ENCODE results near the gene ACSM4. TPM values are rescaled to one million over a fixed set of nuclear protein-coding genes. Genes with fewer than 3 reads are reported as not detected.

The ACSM4 gene
- total and polyA plus RNA-seq, 4 donors, result 0.12 TPM; not detected in 3

- no peaks in the 10 kb centered on the region for H3K4me1 ChIP-seq (ENCODE audit: control insufficient read depth, insufficient read depth, low read length)
- H3K4me3 ChIP-seq (ENCODE audit: low read depth, low read length), result no peak overlapping the region
- H3K27me3 ChIP-seq (ENCODE audit: control insufficient read depth, insufficient read depth, low read length), result no peaks in the 10 kb centered on the region
- no peak overlapping the region for H3K27ac ChIP-seq (ENCODE audit: low read depth, low read length)
- no peaks in the 10 kb centered on the region for H3K9me3 ChIP-seq (ENCODE audit: control insufficient read depth, insufficient read depth, low read length)
- WGBS (ENCODE audit: insufficient coverage), result 90% methylated on average over 1 of the region's 2 CpGs
- no peaks in the 10 kb centered on the region for H3K36me3 ChIP-seq (ENCODE audit: control insufficient read depth, insufficient read depth, low read length)
- DNase-seq (ENCODE audit: low read depth in 4 of 6, low spot score in 6 of 6), result no peak
Measured at GRCh38 chr12:7292300-7292699, 11.6 kb upstream of the ACSM4 start.

- no peak for DNase-seq (ENCODE audit: low read depth in 4 of 6, low spot score in 6 of 6)
- 67% methylated on average over 1 of the region's 1 CpG for WGBS (ENCODE audit: insufficient coverage)
- H3K36me3 ChIP-seq (ENCODE audit: control insufficient read depth, insufficient read depth, low read length), result no peaks in the 10 kb centered on the region
- no peaks in the 10 kb centered on the region for H3K27me3 ChIP-seq (ENCODE audit: control insufficient read depth, insufficient read depth, low read length)
- no peak overlapping the region for H3K4me3 ChIP-seq (ENCODE audit: low read depth, low read length)
- no peaks in the 10 kb centered on the region for H3K9me3 ChIP-seq (ENCODE audit: control insufficient read depth, insufficient read depth, low read length)
- H3K27ac ChIP-seq (ENCODE audit: low read depth, low read length), result no peak overlapping the region
- H3K4me1 ChIP-seq (ENCODE audit: control insufficient read depth, insufficient read depth, low read length), result no peaks in the 10 kb centered on the region
Measured at GRCh38 chr12:7293670-7294069, 10.2 kb upstream of the ACSM4 start.

GRCh38 chr12:7295529-7295928 is 8.3 kb upstream of the ACSM4 start:
- DNase-seq (ENCODE audit: low read depth in 4 of 6, low spot score in 6 of 6), result no peak
- Histone ChIP-seq H3K27me3 (ENCODE audit: control insufficient read depth, insufficient read depth, low read length) (no peaks in the 10 kb centered on the region), H3K27ac (ENCODE audit: low read depth, low read length) (no peak overlapping the region), H3K9me3 (ENCODE audit: control insufficient read depth, insufficient read depth, low read length) (no peaks in the 10 kb centered on the region), H3K4me3 (ENCODE audit: low read depth, low read length) (no peak overlapping the region), H3K36me3 (ENCODE audit: control insufficient read depth, insufficient read depth, low read length) (no peaks in the 10 kb centered on the region), H3K4me1 (ENCODE audit: control insufficient read depth, insufficient read depth, low read length) (no peaks in the 10 kb centered on the region)
- no CpG with 5 or more reads among the region's 1 CpG for WGBS (ENCODE audit: insufficient coverage)

GRCh38 chr12:7297865-7298264 is 6.0 kb upstream of the ACSM4 start:
- H3K27me3 ChIP-seq (ENCODE audit: control insufficient read depth, insufficient read depth, low read length), result no peaks in the 10 kb centered on the region
- H3K36me3 ChIP-seq (ENCODE audit: control insufficient read depth, insufficient read depth, low read length), result no peaks in the 10 kb centered on the region
- no peak overlapping the region for H3K4me3 ChIP-seq (ENCODE audit: low read depth, low read length)
- DNase-seq (ENCODE audit: low read depth in 4 of 6, low spot score in 6 of 6), result no peak
- H3K4me1 ChIP-seq (ENCODE audit: control insufficient read depth, insufficient read depth, low read length), result no peaks in the 10 kb centered on the region
- no peaks in the 10 kb centered on the region for H3K9me3 ChIP-seq (ENCODE audit: control insufficient read depth, insufficient read depth, low read length)
- H3K27ac ChIP-seq (ENCODE audit: low read depth, low read length), result no peak overlapping the region
- no CpG with 5 or more reads among the region's 2 CpGs for WGBS (ENCODE audit: insufficient coverage)

- no CpG with 5 or more reads among the region's 5 CpGs for WGBS (ENCODE audit: insufficient coverage)
- no peak for DNase-seq (ENCODE audit: low read depth in 4 of 6, low spot score in 6 of 6)
Measured at GRCh38 chr12:7302266-7302986, 1.4 kb upstream of the ACSM4 start.

GRCh38 chr12:7303230-7303629 is 642 bp upstream of the ACSM4 start:
- H3K27ac ChIP-seq (ENCODE audit: low read depth, low read length), result no peak overlapping the region
- DNase-seq (ENCODE audit: low read depth in 4 of 6, low spot score in 6 of 6), result no peak
- no peak overlapping the region for H3K4me3 ChIP-seq (ENCODE audit: low read depth, low read length)
- H3K9me3 ChIP-seq (ENCODE audit: control insufficient read depth, insufficient read depth, low read length), result no peaks in the 10 kb centered on the region
- no peaks in the 10 kb centered on the region for H3K36me3 ChIP-seq (ENCODE audit: control insufficient read depth, insufficient read depth, low read length)
- no peaks in the 10 kb centered on the region for H3K4me1 ChIP-seq (ENCODE audit: control insufficient read depth, insufficient read depth, low read length)
- WGBS (ENCODE audit: insufficient coverage), result no CpG with 5 or more reads among the region's 2 CpGs
- no peaks in the 10 kb centered on the region for H3K27me3 ChIP-seq (ENCODE audit: control insufficient read depth, insufficient read depth, low read length)

More at GRCh38 chr12:7302266-7302986, 1.4 kb upstream of the ACSM4 start:
- H3K27me3 ChIP-seq (ENCODE audit: control insufficient read depth, insufficient read depth, low read length), result no peaks in the 10 kb centered on the region
- H3K36me3 ChIP-seq (ENCODE audit: control insufficient read depth, insufficient read depth, low read length), result no peaks in the 10 kb centered on the region
- no peaks in the 10 kb centered on the region for H3K9me3 ChIP-seq (ENCODE audit: control insufficient read depth, insufficient read depth, low read length)
- H3K4me1 ChIP-seq (ENCODE audit: control insufficient read depth, insufficient read depth, low read length), result no peaks in the 10 kb centered on the region
- no peak overlapping the region for H3K4me3 ChIP-seq (ENCODE audit: low read depth, low read length)
- H3K27ac ChIP-seq (ENCODE audit: low read depth, low read length), result no peak overlapping the region

- H3K4me1 ChIP-seq (ENCODE audit: control insufficient read depth, insufficient read depth, low read length), result no peaks in the 10 kb centered on the region
Measured at GRCh38 chr12:7304456-7304855, 584 bp downstream of the ACSM4 start.

GRCh38 chr12:7310070-7310469 is 6.2 kb downstream of the ACSM4 start:
- Histone ChIP-seq H3K36me3 (ENCODE audit: control insufficient read depth, insufficient read depth, low read length) (no peaks in the 10 kb centered on the region), H3K27ac (ENCODE audit: low read depth, low read length) (no peak overlapping the region), H3K4me3 (ENCODE audit: low read depth, low read length) (no peak overlapping the region), H3K27me3 (ENCODE audit: control insufficient read depth, insufficient read depth, low read length) (no peaks in the 10 kb centered on the region), H3K4me1 (ENCODE audit: control insufficient read depth, insufficient read depth, low read length) (no peaks in the 10 kb centered on the region), H3K9me3 (ENCODE audit: control insufficient read depth, insufficient read depth, low read length) (no peaks in the 10 kb centered on the region)
- WGBS (ENCODE audit: insufficient coverage), result 89% methylated on average over 1 of the region's 4 CpGs
- DNase-seq (ENCODE audit: low read depth in 4 of 6, low spot score in 6 of 6), result no peak

More at GRCh38 chr12:7304456-7304855, 584 bp downstream of the ACSM4 start:
- Histone ChIP-seq H3K27ac (ENCODE audit: low read depth, low read length) (no peak overlapping the region), H3K27me3 (ENCODE audit: control insufficient read depth, insufficient read depth, low read length) (no peaks in the 10 kb centered on the region), H3K9me3 (ENCODE audit: control insufficient read depth, insufficient read depth, low read length) (no peaks in the 10 kb centered on the region), H3K36me3 (ENCODE audit: control insufficient read depth, insufficient read depth, low read length) (no peaks in the 10 kb centered on the region), H3K4me3 (ENCODE audit: low read depth, low read length) (no peak overlapping the region)
- DNase-seq (ENCODE audit: low read depth in 4 of 6, low spot score in 6 of 6), result no peak
- WGBS (ENCODE audit: insufficient coverage), result 63% methylated on average over 3 of the region's 5 CpGs

GRCh38 chr12:7319930-7320329 is 16.1 kb downstream of the ACSM4 start:
- H3K27ac ChIP-seq (ENCODE audit: low read depth, low read length), result no peak overlapping the region
- no peaks in the 10 kb centered on the region for H3K9me3 ChIP-seq (ENCODE audit: control insufficient read depth, insufficient read depth, low read length)
- no peak overlapping the region for H3K4me3 ChIP-seq (ENCODE audit: low read depth, low read length)
- no peaks in the 10 kb centered on the region for H3K4me1 ChIP-seq (ENCODE audit: control insufficient read depth, insufficient read depth, low read length)
- H3K36me3 ChIP-seq (ENCODE audit: control insufficient read depth, insufficient read depth, low read length), result no peaks in the 10 kb centered on the region
- no peaks in the 10 kb centered on the region for H3K27me3 ChIP-seq (ENCODE audit: control insufficient read depth, insufficient read depth, low read length)
- WGBS (ENCODE audit: insufficient coverage), result no CpG with 5 or more reads among the region's 2 CpGs
- no peak for DNase-seq (ENCODE audit: low read depth in 4 of 6, low spot score in 6 of 6)

- WGBS (ENCODE audit: insufficient coverage), result no CpG with 5 or more reads among the region's 2 CpGs
- no peak overlapping the region for H3K4me3 ChIP-seq (ENCODE audit: low read depth, low read length)
- no peaks in the 10 kb centered on the region for H3K4me1 ChIP-seq (ENCODE audit: control insufficient read depth, insufficient read depth, low read length)
- no peaks in the 10 kb centered on the region for H3K36me3 ChIP-seq (ENCODE audit: control insufficient read depth, insufficient read depth, low read length)
- no peaks in the 10 kb centered on the region for H3K27me3 ChIP-seq (ENCODE audit: control insufficient read depth, insufficient read depth, low read length)
- H3K9me3 ChIP-seq (ENCODE audit: control insufficient read depth, insufficient read depth, low read length), result no peaks in the 10 kb centered on the region
- no peak overlapping the region for H3K27ac ChIP-seq (ENCODE audit: low read depth, low read length)
- no peak for DNase-seq (ENCODE audit: low read depth in 4 of 6, low spot score in 6 of 6)
Measured at GRCh38 chr12:7321624-7322023, 17.8 kb downstream of the ACSM4 start.
